HG03354 (cell line): ENCODE data around the gene GFOD1.

Source experiments
- ATAC-seq: cut with Tn5 transposase; IDR thresholded peaks from one replicate; pipeline ENCODE4 v1.9.1; 2021; ENCODE audit warnings: mild to moderate bottlenecking; ENCODE audit not compliant: unreplicated experiment, poor library complexity, severe bottlenecking

Gene GFOD1

GRCh38 chr6:13487122-13488014 lies at the start of gene GFOD1:
TSS of gene GFOD1 (minus strand) at chr6:13487600. CDS start at chr6:13486890, 710 bp downstream.
- ATAC-seq, result peak; percentile 83

- no peak for ATAC-seq
Measured at GRCh38 chr6:13536796-13537526, 49.6 kb upstream of the GFOD1 start.

- no peak for ATAC-seq
Measured at GRCh38 chr6:13535306-13535705, 47.9 kb upstream of the GFOD1 start.

- no peak for ATAC-seq
Measured at GRCh38 chr6:13534536-13534935, 47.1 kb upstream of the GFOD1 start.

- no peak for ATAC-seq
Measured at GRCh38 chr6:13531956-13532355, 44.6 kb upstream of the GFOD1 start.

GRCh38 chr6:13528777-13529343 lies 41.5 kb upstream of the GFOD1 start:
- no peak for ATAC-seq

- ATAC-seq, result no peak
Measured at GRCh38 chr6:13528232-13528631, 40.8 kb upstream of the GFOD1 start.

- ATAC-seq, result no peak
Measured at GRCh38 chr6:13527671-13528056, 40.3 kb upstream of the GFOD1 start.

- ATAC-seq, result peak; percentile 90
Measured at GRCh38 chr6:13526727-13527670, 39.6 kb upstream of the GFOD1 start.

GRCh38 chr6:13526357-13526726 lies 38.9 kb upstream of the GFOD1 start:
- no peak for ATAC-seq

GRCh38 chr6:13524801-13525508 lies 37.6 kb upstream of the GFOD1 start:
- no peak for ATAC-seq

- ATAC-seq, result no peak
Measured at GRCh38 chr6:13523826-13524622, 36.6 kb upstream of the GFOD1 start.

GRCh38 chr6:13522656-13523055 lies 35.3 kb upstream of the GFOD1 start:
- no peak for ATAC-seq

GRCh38 chr6:13519839-13520238 lies 32.4 kb upstream of the GFOD1 start:
- no peak for ATAC-seq

- ATAC-seq, result no peak
Measured at GRCh38 chr6:13517116-13517515, 29.7 kb upstream of the GFOD1 start.

GRCh38 chr6:13515912-13516311 lies 28.5 kb upstream of the GFOD1 start:
- no peak for ATAC-seq

GRCh38 chr6:13513626-13514502 lies 26.5 kb upstream of the GFOD1 start:
- ATAC-seq, result no peak
